ENCODE data around the gene LTBP1. TPM values are rescaled to one million over a fixed set of nuclear protein-coding genes. Genes with fewer than 3 reads are reported as not detected.

The LTBP1 gene
- polyA plus RNA-seq, 2 of the 4 experiments (the other 2 are of a cell fraction) = 23.8 to 30.4 TPM

DNA sequence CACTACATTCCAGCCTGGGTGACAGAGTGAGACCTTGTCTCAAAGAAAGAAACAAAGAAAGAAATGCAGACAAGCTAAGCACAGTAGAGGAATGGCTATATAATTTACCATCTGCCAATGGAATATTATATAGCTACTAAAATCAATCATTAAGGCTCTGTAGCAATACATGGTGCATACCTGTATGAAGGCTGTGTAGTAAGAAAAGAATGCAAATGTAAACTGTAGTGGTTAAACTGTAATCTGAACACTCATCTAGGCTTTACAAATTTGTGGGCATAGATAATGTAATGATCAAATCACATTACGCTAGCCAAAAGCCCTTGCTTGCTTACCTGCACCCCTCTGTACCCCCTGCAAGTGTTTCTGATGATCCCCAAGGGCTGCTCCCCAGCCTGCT is 230.9 kb downstream of the LTBP1 start:
- no peak overlapping the region for H3K4me3 ChIP-seq
- POLR2A ChIA-PET = no interaction called here
- DNase-seq (ENCODE audit: low read depth in 1 of 2, low spot score in 1 of 2) (no peak), FAIRE-seq (no peak), ATAC-seq (no peak)
- no peaks in the 10 kb centered on the region for H3K9me3 ChIP-seq
- H3K4me1 ChIP-seq = no peaks in the 10 kb centered on the region
- CTCF ChIA-PET = interaction anchor here (1.4 kb wide), 1 partner anchor 15 kb away, joined by 4 read pairs; no protein-coding TSS in a partner anchor
- no peak overlapping the region for H3K4me2 ChIP-seq
- H3K27ac ChIP-seq = no peak overlapping the region
- WGBS (ENCODE audit: missing lambda C conversion rate) = 90% methylated on average over 1 of the region's 1 CpG
- TF ChIP-seq RNF2 (IDR thresholded peaks at IDR 0.05; ENCODE audit: borderline replicate concordance, low read depth) = no peak
- TF ChIP-seq, protein P1, sequence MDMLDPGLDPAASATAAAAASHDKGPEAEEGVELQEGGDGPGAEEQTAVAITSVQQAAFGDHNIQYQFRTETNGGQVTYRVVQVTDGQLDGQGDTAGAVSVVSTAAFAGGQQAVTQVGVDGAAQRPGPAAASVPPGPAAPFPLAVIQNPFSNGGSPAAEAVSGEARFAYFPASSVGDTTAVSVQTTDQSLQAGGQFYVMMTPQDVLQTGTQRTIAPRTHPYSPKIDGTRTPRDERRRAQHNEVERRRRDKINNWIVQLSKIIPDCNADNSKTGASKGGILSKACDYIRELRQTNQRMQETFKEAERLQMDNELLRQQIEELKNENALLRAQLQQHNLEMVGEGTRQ (IDR thresholded peaks at IDR 0.05) = no peak
- TF ChIP-seq EHF (CRISPR knock-in tag; IDR thresholded peaks at IDR 0.05) = no peak
- no peak for TF ChIP-seq EP300 (IDR thresholded peaks at IDR 0.05)
- TF ChIP-seq HOXB13 (CRISPR knock-in tag; IDR thresholded peaks at IDR 0.05; ENCODE audit: low read depth) = no peak
- no peak for TF ChIP-seq POLR2A (IDR thresholded peaks at IDR 0.05; ENCODE audit: low read length)
- no peak for TF ChIP-seq CBX2 (IDR thresholded peaks at IDR 0.05; ENCODE audit: borderline replicate concordance, low read depth)
- TF ChIP-seq ESRRA (IDR thresholded peaks at IDR 0.05; ENCODE audit: borderline replicate concordance, low read length) = no peak
- no peak for TF ChIP-seq ZNF302 (CRISPR knock-in tag; IDR thresholded peaks at IDR 0.05)
- TF ChIP-seq HOXB5 (CRISPR knock-in tag; IDR thresholded peaks at IDR 0.05) = no peak
- TF ChIP-seq TP53 (CRISPR knock-in tag; IDR thresholded peaks at IDR 0.05) = no peak
- TF ChIP-seq GATA3 (IDR thresholded peaks at IDR 0.05; ENCODE audit: borderline replicate concordance) = no peak
- no peak for TF ChIP-seq RCOR1 (IDR thresholded peaks at IDR 0.05; ENCODE audit: low read depth, low read length)
- TF ChIP-seq NFE2L2 (conservative IDR thresholded peaks at IDR 0.05; ENCODE audit: low read length) = no peak
- TF ChIP-seq, protein P2, sequence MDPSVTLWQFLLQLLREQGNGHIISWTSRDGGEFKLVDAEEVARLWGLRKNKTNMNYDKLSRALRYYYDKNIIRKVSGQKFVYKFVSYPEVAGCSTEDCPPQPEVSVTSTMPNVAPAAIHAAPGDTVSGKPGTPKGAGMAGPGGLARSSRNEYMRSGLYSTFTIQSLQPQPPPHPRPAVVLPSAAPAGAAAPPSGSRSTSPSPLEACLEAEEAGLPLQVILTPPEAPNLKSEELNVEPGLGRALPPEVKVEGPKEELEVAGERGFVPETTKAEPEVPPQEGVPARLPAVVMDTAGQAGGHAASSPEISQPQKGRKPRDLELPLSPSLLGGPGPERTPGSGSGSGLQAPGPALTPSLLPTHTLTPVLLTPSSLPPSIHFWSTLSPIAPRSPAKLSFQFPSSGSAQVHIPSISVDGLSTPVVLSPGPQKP (IDR thresholded peaks at IDR 0.05; ENCODE audit: low read depth, low read length) = no peak
- TF ChIP-seq MAZ (IDR thresholded peaks at IDR 0.05; ENCODE audit: borderline replicate concordance, low read depth, low read length) = no peak
- TF ChIP-seq, protein P3, sequence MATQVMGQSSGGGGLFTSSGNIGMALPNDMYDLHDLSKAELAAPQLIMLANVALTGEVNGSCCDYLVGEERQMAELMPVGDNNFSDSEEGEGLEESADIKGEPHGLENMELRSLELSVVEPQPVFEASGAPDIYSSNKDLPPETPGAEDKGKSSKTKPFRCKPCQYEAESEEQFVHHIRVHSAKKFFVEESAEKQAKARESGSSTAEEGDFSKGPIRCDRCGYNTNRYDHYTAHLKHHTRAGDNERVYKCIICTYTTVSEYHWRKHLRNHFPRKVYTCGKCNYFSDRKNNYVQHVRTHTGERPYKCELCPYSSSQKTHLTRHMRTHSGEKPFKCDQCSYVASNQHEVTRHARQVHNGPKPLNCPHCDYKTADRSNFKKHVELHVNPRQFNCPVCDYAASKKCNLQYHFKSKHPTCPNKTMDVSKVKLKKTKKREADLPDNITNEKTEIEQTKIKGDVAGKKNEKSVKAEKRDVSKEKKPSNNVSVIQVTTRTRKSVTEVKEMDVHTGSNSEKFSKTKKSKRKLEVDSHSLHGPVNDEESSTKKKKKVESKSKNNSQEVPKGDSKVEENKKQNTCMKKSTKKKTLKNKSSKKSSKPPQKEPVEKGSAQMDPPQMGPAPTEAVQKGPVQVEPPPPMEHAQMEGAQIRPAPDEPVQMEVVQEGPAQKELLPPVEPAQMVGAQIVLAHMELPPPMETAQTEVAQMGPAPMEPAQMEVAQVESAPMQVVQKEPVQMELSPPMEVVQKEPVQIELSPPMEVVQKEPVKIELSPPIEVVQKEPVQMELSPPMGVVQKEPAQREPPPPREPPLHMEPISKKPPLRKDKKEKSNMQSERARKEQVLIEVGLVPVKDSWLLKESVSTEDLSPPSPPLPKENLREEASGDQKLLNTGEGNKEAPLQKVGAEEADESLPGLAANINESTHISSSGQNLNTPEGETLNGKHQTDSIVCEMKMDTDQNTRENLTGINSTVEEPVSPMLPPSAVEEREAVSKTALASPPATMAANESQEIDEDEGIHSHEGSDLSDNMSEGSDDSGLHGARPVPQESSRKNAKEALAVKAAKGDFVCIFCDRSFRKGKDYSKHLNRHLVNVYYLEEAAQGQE (IDR thresholded peaks at IDR 0.05) = no peak
- TF ChIP-seq HEYL (CRISPR knock-in tag; IDR thresholded peaks at IDR 0.05) = no peak
- TF ChIP-seq SMC3 (IDR thresholded peaks at IDR 0.05) = no peak
- TF ChIP-seq ZC3H11A (IDR thresholded peaks at IDR 0.05) = no peak

DNA sequence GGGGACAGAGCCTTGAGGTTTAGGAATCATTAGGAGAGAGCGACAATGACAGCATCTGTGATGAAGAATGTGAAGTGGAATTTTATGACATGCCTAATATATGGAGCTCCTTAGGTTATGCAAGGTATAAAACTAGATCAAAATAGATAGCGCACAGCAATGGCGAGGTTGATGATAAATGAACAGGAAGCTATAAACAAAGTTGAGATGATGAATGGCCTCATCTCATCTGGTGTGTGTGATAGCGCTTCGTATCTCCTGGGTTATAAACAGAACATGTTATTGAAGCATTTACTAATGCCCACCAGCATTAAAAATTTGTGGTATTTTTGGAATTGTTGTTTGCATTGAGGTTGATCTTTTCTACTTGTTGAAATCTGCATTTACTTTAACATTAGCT is 231.5 kb downstream of the LTBP1 start:
- Histone ChIP-seq H3K4me1 (no peaks in the 10 kb centered on the region), H3K9me3 (no peaks in the 10 kb centered on the region), H3K27ac (no peak overlapping the region), H3K4me2 (no peak overlapping the region), H3K4me3 (no peak overlapping the region)
- CTCF ChIA-PET = interaction anchor here (1.4 kb wide), 1 partner anchor 14 kb away, joined by 4 read pairs; no protein-coding TSS in a partner anchor
- DNase-seq (ENCODE audit: low read depth in 1 of 2, low spot score in 1 of 2) = no peak
- FAIRE-seq = no peak
- no peak for ATAC-seq
- POLR2A ChIA-PET = no interaction called here
- whole genome bisulfite sequencing (ENCODE audit: missing lambda C conversion rate) = 92% methylated on average over 5 of the region's 5 CpGs
- TF ChIP-seq NPAS2 (CRISPR knock-in tag; IDR thresholded peaks at IDR 0.05; ENCODE audit: borderline replicate concordance) (no peak), TP53 (CRISPR knock-in tag; IDR thresholded peaks at IDR 0.05) (no peak), HOXA7 (CRISPR knock-in tag; IDR thresholded peaks at IDR 0.05) (no peak), SREBF2 (IDR thresholded peaks at IDR 0.05) (no peak), POLR2A (IDR thresholded peaks at IDR 0.05; ENCODE audit: low read length) (no peak), NR3C1 (IDR thresholded peaks at IDR 0.05) (no peak), MYC (IDR thresholded peaks at IDR 0.05; ENCODE audit: borderline replicate concordance, low read length) (no peak), FOSL2 (IDR thresholded peaks at IDR 0.05) (no peak), FOSL2 (CRISPR knock-in tag; IDR thresholded peaks at IDR 0.05) (no peak), RAD21 (conservative IDR thresholded peaks at IDR 0.05 in 1 of 2, IDR thresholded peaks at IDR 0.05 in 1 of 2) (no peak), FOSB (CRISPR knock-in tag; IDR thresholded peaks at IDR 0.05) (no peak), RARB (CRISPR knock-in tag; IDR thresholded peaks at IDR 0.05) (no peak)
- TF ChIP-seq, protein P4, sequence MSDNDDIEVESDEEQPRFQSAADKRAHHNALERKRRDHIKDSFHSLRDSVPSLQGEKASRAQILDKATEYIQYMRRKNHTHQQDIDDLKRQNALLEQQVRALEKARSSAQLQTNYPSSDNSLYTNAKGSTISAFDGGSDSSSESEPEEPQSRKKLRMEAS (IDR thresholded peaks at IDR 0.05) = no peak
- TF ChIP-seq, protein P5, sequence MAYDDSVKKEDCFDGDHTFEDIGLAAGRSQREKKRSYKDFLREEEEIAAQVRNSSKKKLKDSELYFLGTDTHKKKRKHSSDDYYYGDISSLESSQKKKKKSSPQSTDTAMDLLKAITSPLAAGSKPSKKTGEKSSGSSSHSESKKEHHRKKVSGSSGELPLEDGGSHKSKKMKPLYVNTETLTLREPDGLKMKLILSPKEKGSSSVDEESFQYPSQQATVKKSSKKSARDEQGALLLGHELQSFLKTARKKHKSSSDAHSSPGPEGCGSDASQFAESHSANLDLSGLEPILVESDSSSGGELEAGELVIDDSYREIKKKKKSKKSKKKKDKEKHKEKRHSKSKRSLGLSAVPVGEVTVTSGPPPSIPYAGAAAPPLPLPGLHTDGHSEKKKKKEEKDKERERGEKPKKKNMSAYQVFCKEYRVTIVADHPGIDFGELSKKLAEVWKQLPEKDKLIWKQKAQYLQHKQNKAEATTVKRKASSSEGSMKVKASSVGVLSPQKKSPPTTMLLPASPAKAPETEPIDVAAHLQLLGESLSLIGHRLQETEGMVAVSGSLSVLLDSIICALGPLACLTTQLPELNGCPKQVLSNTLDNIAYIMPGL (CRISPR knock-in tag; IDR thresholded peaks at IDR 0.05; ENCODE audit: borderline replicate concordance) = no peak
- TF ChIP-seq, protein P6, sequence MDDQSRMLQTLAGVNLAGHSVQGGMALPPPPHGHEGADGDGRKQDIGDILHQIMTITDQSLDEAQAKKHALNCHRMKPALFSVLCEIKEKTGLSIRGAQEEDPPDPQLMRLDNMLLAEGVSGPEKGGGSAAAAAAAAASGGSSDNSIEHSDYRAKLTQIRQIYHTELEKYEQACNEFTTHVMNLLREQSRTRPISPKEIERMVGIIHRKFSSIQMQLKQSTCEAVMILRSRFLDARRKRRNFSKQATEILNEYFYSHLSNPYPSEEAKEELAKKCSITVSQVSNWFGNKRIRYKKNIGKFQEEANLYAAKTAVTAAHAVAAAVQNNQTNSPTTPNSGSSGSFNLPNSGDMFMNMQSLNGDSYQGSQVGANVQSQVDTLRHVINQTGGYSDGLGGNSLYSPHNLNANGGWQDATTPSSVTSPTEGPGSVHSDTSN (IDR thresholded peaks at IDR 0.05) = no peak
